IPS-15b (cell line): ENCODE measurements around the gene PADI4.
"Not testable (repeated sequence)": the region's sequence is repeated elsewhere in the genome, so short reads cannot be mapped to it uniquely, and the experiment has no call there.

ENCODE experiments used
- H3K27me3 ChIP-seq: one replicate; pipeline ENCODE4 v1.6.1; 2013; ENCODE audit warnings: low read length; ENCODE audit not compliant: control insufficient read depth, insufficient read depth
- H3K36me3 ChIP-seq: one replicate; pipeline ENCODE4 v1.6.1; 2013; ENCODE audit warnings: low read length; ENCODE audit not compliant: control insufficient read depth, insufficient read depth
- H3K4me1 ChIP-seq: one replicate; pipeline ENCODE4 v1.6.1; 2013; ENCODE audit warnings: mild to moderate bottlenecking, low read length; ENCODE audit not compliant: control insufficient read depth, insufficient read depth
- H3K4me3 ChIP-seq: one replicate; pipeline ENCODE4 v1.5.1; 2013; ENCODE audit warnings: low read depth, low read length
- H3K9ac ChIP-seq: one replicate; pipeline ENCODE4 v1.6.1; 2013; ENCODE audit warnings: low read depth, mild to moderate bottlenecking, low read length
- H3K9me3 ChIP-seq: one replicate; pipeline ENCODE4 v1.6.1; 2013; ENCODE audit warnings: mild to moderate bottlenecking, low read length; ENCODE audit not compliant: control insufficient read depth, insufficient read depth

PADI4 gene

GRCh38 chr1:17319561-17320350 is 11.8 kb downstream of the PADI4 start:
- H3K27me3 ChIP-seq, result no peaks in the 10 kb centered on the region
- H3K4me1 ChIP-seq, result peaks cover 3% of the 10 kb centered on the region
- no peak overlapping the region for H3K4me3 ChIP-seq
- H3K36me3 ChIP-seq, result no peaks in the 10 kb centered on the region
- H3K9ac ChIP-seq, result no peak overlapping the region
- H3K9me3 ChIP-seq, result no peaks in the 10 kb centered on the region

DNA sequence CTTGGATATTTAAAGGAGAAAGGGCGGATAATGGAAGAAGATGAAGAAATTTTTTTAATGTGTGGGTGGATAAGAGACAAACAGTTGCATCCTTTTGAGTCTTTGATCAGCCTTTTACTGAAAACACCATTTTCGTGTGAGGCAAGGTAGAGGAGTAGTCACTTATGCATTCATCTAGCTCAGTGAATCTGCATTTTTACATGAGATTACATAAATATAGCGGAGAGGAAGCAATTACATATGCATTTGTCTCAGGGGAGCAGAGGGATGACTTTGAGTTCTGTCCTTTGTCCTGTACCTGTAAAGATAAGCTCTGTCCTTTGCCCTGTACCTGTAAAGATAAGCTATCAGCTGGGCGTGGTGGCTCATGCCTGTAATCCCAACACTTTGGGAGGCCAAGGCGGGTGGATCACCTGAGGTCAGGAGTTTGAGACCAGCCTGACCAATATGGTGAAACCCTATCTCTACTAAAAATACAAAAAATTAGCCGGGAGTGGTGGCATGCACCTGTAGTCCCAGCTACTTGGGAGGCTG is 13.9 kb downstream of the PADI4 start:
- not testable (repeated sequence) for H3K36me3 ChIP-seq, H3K4me3 ChIP-seq, H3K27me3 ChIP-seq, H3K9me3 ChIP-seq, H3K4me1 ChIP-seq, H3K9ac ChIP-seq

DNA sequence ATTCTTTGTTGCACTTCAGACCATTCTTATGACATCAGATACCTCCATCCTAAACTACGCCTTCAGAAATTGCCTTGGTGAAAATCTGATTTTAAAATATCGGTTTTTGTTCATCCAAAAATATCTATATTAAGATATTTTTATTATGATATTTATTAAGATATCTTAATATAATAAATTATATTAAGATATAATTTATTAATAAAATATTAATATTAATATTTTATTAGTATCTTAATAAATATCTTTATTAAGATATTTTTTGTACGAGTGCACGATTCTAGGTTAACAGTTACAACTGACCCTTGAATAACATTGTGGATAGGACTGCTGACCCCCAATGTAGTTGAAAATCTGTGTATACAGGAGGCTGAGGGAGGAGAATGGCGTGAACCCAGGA is 20.9 kb downstream of the PADI4 start:
- Histone ChIP-seq H3K27me3 (no peaks in the 10 kb centered on the region), H3K9ac (no peak overlapping the region), H3K4me1 (no peaks in the 10 kb centered on the region), H3K36me3 (no peaks in the 10 kb centered on the region), H3K4me3 (no peak overlapping the region), H3K9me3 (no peaks in the 10 kb centered on the region)

- Histone ChIP-seq H3K9ac (no peak overlapping the region), H3K27me3 (no peaks in the 10 kb centered on the region), H3K4me3 (no peak overlapping the region), H3K9me3 (no peaks in the 10 kb centered on the region), H3K4me1 (no peaks in the 10 kb centered on the region), H3K36me3 (no peaks in the 10 kb centered on the region)
Measured at GRCh38 chr1:17329610-17330009, 21.6 kb downstream of the PADI4 start.

DNA sequence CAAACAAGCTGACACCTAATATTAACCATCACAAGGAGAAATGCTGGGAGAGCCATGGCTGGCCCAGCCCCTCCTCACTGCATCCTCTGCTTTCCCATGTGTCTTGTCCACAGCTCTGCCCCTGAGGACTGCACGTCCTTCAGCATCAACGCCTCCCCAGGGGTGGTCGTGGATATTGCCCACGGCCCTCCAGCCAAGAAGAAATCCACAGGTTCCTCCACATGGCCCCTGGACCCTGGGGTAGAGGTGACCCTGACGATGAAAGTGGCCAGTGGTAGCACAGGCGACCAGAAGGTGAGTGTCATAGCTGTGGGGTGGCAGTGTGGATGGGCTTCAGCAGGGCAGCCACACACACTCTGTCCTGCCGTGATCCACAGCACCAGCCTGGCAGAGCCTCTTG is 22.9 kb downstream of the PADI4 start:
- Histone ChIP-seq H3K9me3 (no peaks in the 10 kb centered on the region), H3K4me1 (no peaks in the 10 kb centered on the region), H3K36me3 (no peaks in the 10 kb centered on the region), H3K9ac (no peak overlapping the region), H3K4me3 (no peak overlapping the region), H3K27me3 (no peaks in the 10 kb centered on the region)

GRCh38 chr1:17333081-17333480 is 25.1 kb downstream of the PADI4 start:
- H3K27me3 ChIP-seq, result no peaks in the 10 kb centered on the region
- H3K9ac ChIP-seq, result no peak overlapping the region
- no peak overlapping the region for H3K4me3 ChIP-seq
- H3K9me3 ChIP-seq, result no peaks in the 10 kb centered on the region
- H3K4me1 ChIP-seq, result no peaks in the 10 kb centered on the region
- no peaks in the 10 kb centered on the region for H3K36me3 ChIP-seq

DNA sequence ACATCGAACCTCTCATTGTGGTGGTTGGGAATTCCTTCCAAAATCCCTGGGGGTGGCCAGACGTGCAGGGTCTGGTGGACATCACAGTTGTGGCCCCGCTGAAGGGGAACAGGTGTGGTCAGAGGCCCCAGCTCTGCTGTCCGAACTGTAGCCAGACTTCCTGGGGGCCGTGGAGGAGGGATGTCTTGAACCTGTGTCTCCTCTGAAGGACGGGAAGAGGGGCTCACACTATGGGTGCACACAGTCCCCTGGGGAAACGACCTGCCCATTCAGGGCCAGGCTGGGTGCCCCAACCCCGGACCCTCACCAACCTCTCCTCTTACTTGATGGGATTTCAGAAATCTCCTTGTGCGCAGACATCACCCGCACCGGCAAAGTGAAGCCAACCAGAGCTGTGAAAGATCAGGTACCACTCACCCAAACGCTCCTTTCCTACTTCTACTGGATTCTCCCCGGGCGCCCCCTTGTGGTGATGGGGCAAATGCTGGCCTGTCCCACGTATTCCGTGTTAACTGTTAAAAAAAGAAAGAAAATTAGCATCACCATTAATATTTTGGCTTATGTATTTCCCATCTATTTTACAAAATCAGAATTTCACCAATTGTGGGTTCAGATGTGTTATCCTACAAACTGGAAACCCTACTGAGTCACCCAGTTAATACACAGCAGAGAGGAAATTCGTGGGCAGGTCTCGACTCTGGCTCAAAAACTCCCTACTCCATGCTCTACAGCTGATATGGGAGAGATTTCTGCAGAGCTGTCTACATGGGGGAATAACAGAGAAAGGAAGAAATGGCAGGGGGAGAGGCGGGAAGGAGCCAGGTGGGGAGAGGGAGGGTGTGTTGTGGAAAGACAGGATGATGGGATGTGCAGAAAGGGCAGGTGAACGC is 28.1 kb downstream of the PADI4 start:
- Histone ChIP-seq H3K9ac (no peak overlapping the region), H3K9me3 (no peaks in the 10 kb centered on the region), H3K4me1 (no peaks in the 10 kb centered on the region), H3K36me3 (no peaks in the 10 kb centered on the region), H3K4me3 (no peak overlapping the region), H3K27me3 (no peaks in the 10 kb centered on the region)

DNA sequence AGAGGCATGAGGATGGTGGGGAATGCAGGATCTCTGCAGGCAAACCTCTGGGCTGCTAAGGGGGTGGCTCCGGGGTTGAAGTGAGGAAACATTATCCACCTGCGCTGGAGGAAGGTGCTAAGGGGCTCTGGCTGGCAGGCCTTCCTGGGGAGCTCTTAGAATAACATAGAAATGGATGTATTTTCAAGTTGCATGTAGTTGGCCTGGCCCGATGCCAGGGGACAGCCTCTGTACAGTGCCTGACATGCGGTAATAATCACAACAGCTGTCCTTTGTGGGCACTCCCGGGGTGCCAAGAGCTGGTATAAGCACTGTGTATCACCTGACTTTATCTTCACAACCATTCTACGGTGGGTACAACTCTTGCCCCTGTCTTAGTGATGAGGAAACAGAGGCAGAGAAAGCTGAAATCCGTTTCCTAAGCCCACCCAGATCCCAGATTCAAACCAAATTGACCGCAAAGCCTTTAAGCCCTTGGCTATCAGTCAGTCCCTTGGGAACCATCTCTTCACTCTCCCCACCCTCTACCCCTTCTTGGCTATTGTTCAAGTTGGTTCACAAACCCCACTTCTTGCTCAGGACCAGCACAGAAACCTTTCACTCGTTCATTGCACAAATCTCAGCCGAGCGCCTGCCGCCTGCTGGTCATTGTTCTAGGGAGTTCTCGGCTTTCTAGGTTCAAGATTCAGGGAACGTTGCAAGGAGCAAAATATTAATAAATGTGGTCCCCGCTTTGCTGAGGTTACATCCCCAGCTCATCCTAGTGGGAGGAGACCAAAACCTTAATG is 30.9 kb downstream of the PADI4 start:
- H3K9me3 ChIP-seq, result no peaks in the 10 kb centered on the region
- no peak overlapping the region for H3K4me3 ChIP-seq
- H3K9ac ChIP-seq, result no peak overlapping the region
- H3K36me3 ChIP-seq, result no peaks in the 10 kb centered on the region
- no peaks in the 10 kb centered on the region for H3K4me1 ChIP-seq
- no peaks in the 10 kb centered on the region for H3K27me3 ChIP-seq

DNA sequence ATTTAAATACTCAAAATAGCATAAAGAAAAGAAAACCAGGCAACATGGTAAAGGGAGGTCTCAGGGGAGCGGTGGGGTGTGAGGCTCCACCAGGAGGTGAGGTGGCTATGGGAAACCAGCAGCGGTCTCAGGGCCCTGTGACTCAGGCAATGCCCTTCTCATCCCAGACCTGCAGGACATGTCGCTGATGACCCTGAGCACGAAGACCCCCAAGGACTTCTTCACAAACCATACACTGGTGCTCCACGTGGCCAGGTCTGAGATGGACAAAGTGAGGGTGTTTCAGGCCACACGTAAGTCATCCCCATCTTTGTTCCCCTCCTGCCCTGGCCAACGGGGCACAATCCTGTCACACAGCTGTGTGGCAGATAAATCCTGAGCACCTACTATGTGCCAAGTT is 31.5 kb downstream of the PADI4 start:
- no peaks in the 10 kb centered on the region for H3K9me3 ChIP-seq
- no peak overlapping the region for H3K9ac ChIP-seq
- no peaks in the 10 kb centered on the region for H3K4me1 ChIP-seq
- no peaks in the 10 kb centered on the region for H3K36me3 ChIP-seq
- no peak overlapping the region for H3K4me3 ChIP-seq
- no peaks in the 10 kb centered on the region for H3K27me3 ChIP-seq

- H3K9ac ChIP-seq, result no peak overlapping the region
Measured at GRCh38 chr1:17340358-17340757, 32.4 kb downstream of the PADI4 start.

GRCh38 chr1:17342014-17342441 is 34.0 kb downstream of the PADI4 start:
- H3K9ac ChIP-seq, result no peak overlapping the region
- H3K27me3 ChIP-seq, result no peaks in the 10 kb centered on the region
- no peak overlapping the region for H3K4me3 ChIP-seq
- no peaks in the 10 kb centered on the region for H3K4me1 ChIP-seq
- no peaks in the 10 kb centered on the region for H3K9me3 ChIP-seq
- no peaks in the 10 kb centered on the region for H3K36me3 ChIP-seq

More at GRCh38 chr1:17340358-17340757, 32.4 kb downstream of the PADI4 start:
- Histone ChIP-seq H3K4me1 (no peaks in the 10 kb centered on the region), H3K4me3 (no peak overlapping the region), H3K9me3 (no peaks in the 10 kb centered on the region), H3K27me3 (no peaks in the 10 kb centered on the region), H3K36me3 (no peaks in the 10 kb centered on the region)
